GM23248 (cell line): ENCODE data around the gene TNFAIP3.

Experiments
- EZH2 ChIP-seq: fragments of 200-600 bp; sonication (generic); IDR thresholded peaks from 2 replicates; pipeline ENCODE4 v1.6.1; 2018; ENCODE audit warnings: antibody characterized with exemption, mild to moderate bottlenecking; ENCODE audit not compliant: insufficient read depth, poor library complexity, severe bottlenecking
- EZH2phosphoT487 ChIP-seq: fragments of 200-600 bp; sonication (generic); IDR thresholded peaks from 2 replicates; pipeline ENCODE4 v1.6.1; 2018; ENCODE audit warnings: antibody characterized with exemption, moderate library complexity, mild to moderate bottlenecking, low read depth; ENCODE audit not compliant: insufficient read depth

GRCh38 chr6:137928286-137928685 is 61.2 kb downstream of the TNFAIP3 start:
- no peak for TF ChIP-seq EZH2phosphoT487
- TF ChIP-seq EZH2, result no peak
